HepG2 (cell line): ENCODE data around the gene UCK2. TPM values are rescaled to one million over a fixed set of nuclear protein-coding genes. Genes with fewer than 3 reads are reported as not detected.

Source experiments
- ADNP ChIP-seq: sonication (generic); formaldehyde crosslinking; IDR thresholded peaks from 2 replicates; pipeline ENCODE4 v1.4.0; 2020; ENCODE audit warnings: missing genetic modification reagents
- GABPB1 ChIP-seq: IDR thresholded peaks from 2 replicates; pipeline ENCODE4 v1.6.1; 2016; ENCODE audit warnings: mild to moderate bottlenecking, missing genetic modification reagents, moderate library complexity, missing compliant biosample characterization
- MAFG ChIP-seq: sonication (generic); formaldehyde crosslinking; IDR thresholded peaks from 2 replicates; pipeline ENCODE4 v1.5.1; 2020; ENCODE audit warnings: mild to moderate bottlenecking, missing genetic modification reagents
- SMARCE1 ChIP-seq: fragments of 450-650 bp; IDR thresholded peaks from 2 replicates; pipeline ENCODE4 v1.6.1; 2017; ENCODE audit warnings: borderline replicate concordance
- ZIK1 ChIP-seq: sonication (generic); formaldehyde crosslinking; IDR thresholded peaks from 2 replicates; pipeline ENCODE4 v1.5.0; 2020; ENCODE audit warnings: mild to moderate bottlenecking, low read depth, missing genetic modification reagents, borderline replicate concordance
- ZNF205 ChIP-seq: IDR thresholded peaks from 2 replicates; pipeline ENCODE4 v1.6.1; 2018; ENCODE audit warnings: missing biosample characterization, missing genetic modification reagents
- polyA plus RNA-seq, 8 experiments: library from polyadenylated mRNA; depleted of rRNA in 3 of 8; stranded (reverse) in 7 of 8; unstranded in 1 of 8; fragments of >200 nt; fragmentation: Illumina TruSeq in 4 of 8; extraction: Trizol in 4 of 8; gene quantifications; 2 replicates each; pipeline versions ENCODE4 v1.2.1 to v1.2.3, GENCODE V29; 2011 to 2016; ENCODE audit warnings: low read depth in 4 of 8, missing spikeins in 1 of 8, mixed read lengths in 1 of 8; ENCODE audit not compliant: insufficient read depth in 1 of 8
- total RNA-seq, 5 experiments: library from RNA; depleted of rRNA; stranded (reverse); fragments of >200 nt; fragmentation: Illumina TruSeq; extraction: Trizol; gene quantifications; 2 replicates each; pipeline ENCODE4 v1.2.3, GENCODE V29; 2016; ENCODE audit warnings: low read depth in 1 of 5
- TF ChIP-seq, protein P1 (sequence below): sonication (generic); formaldehyde crosslinking; IDR thresholded peaks from one replicate; pipeline ENCODE4 v1.5.1; 2020; ENCODE audit warnings: mild to moderate bottlenecking, missing genetic modification reagents; ENCODE audit errors: not compliant biosample characterization

The UCK2 gene
- total and polyA plus RNA-seq, 2 of the 13 experiments (the other 11 are each of a cell fraction or from before 2014, with no cell fraction given) = 64.3 to 78.0 TPM

DNA sequence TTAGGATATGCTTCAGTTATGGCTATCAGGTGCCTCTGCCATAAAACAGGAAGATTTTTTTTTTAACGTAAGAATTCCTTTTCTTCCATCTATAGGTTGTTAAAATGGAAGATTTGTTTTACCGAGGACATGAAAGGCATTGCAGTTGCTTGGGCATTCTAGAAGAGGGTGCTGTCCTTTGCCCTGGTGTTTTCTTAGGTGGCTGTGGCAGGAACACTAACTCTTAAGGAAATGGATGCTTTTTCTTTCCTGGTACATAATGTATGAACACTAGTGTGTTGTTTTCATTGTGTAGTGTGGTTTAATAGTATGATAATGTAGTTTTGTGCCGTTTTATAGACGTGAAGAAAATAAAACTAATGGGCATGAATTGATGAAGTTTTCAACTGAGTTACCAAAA lies 47.2 kb downstream of the UCK2 start (continued):
- TF ChIP-seq, protein P1, sequence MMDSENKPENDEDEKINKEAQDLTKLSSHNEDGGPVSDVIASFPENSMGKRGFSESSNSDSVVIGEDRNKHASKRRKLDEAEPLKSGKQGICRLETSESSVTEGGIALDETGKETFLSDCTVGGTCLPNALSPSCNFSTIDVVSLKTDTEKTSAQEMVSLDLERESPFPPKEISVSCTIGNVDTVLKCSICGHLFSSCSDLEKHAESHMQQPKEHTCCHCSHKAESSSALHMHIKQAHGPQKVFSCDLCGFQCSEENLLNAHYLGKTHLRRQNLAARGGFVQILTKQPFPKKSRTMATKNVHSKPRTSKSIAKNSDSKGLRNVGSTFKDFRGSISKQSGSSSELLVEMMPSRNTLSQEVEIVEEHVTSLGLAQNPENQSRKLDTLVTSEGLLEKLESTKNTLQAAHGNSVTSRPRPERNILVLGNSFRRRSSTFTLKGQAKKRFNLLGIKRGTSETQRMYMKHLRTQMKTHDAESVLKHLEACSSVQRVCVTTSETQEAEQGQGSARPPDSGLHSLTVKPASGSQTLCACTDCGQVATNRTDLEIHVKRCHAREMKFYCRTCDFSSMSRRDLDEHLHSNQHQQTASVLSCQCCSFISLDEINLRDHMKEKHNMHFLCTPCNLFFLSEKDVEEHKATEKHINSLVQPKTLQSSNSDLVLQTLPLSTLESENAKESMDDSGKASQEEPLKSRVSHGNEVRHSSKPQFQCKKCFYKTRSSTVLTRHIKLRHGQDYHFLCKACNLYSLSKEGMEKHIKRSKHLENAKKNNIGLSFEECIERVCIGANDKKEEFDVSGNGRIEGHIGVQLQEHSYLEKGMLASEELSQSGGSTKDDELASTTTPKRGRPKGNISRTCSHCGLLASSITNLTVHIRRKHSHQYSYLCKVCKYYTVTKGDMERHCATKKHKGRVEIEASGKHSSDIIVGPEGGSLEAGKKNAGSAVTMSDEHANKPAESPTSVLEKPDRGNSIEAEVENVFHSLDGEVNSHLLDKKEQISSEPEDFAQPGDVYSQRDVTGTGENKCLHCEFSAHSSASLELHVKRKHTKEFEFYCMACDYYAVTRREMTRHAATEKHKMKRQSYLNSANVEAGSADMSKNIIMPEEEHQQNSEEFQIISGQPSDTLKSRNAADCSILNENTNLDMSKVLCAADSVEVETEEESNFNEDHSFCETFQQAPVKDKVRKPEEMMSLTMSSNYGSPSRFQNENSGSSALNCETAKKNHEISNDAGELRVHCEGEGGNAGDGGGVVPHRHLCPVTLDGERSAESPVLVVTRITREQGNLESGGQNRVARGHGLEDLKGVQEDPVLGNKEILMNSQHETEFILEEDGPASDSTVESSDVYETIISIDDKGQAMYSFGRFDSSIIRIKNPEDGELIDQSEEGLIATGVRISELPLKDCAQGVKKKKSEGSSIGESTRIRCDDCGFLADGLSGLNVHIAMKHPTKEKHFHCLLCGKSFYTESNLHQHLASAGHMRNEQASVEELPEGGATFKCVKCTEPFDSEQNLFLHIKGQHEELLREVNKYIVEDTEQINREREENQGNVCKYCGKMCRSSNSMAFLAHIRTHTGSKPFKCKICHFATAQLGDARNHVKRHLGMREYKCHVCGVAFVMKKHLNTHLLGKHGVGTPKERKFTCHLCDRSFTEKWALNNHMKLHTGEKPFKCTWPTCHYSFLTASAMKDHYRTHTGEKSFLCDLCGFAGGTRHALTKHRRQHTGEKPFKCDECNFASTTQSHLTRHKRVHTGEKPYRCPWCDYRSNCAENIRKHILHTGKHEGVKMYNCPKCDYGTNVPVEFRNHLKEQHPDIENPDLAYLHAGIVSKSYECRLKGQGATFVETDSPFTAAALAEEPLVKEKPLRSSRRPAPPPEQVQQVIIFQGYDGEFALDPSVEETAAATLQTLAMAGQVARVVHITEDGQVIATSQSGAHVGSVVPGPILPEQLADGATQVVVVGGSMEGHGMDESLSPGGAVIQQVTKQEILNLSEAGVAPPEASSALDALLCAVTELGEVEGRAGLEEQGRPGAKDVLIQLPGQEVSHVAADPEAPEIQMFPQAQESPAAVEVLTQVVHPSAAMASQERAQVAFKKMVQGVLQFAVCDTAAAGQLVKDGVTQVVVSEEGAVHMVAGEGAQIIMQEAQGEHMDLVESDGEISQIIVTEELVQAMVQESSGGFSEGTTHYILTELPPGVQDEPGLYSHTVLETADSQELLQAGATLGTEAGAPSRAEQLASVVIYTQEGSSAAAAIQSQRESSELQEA (CRISPR knock-in tag) = no peak
- TF ChIP-seq ZNF205 (CRISPR knock-in tag) = no peak
- no peak for TF ChIP-seq ZIK1 (CRISPR knock-in tag)
- no peak for TF ChIP-seq MAFG
- no peak for TF ChIP-seq ADNP (CRISPR knock-in tag)
- no peak for TF ChIP-seq GABPB1 (CRISPR knock-in tag)
- no peak for TF ChIP-seq SMARCE1
